CD1c-positive myeloid dendritic cell (primary cell): ENCODE measurements around the gene GNG7.
"Not testable (repeated sequence)": the region's sequence is repeated elsewhere in the genome, so short reads cannot be mapped to it uniquely, and the experiment has no call there.

Source experiments
- DNase-seq: peaks from one replicate; pipeline ENCODE4 v3.0.0-alpha.2; 2016; ENCODE audit errors: extremely low spot score

Gene GNG7

DNA sequence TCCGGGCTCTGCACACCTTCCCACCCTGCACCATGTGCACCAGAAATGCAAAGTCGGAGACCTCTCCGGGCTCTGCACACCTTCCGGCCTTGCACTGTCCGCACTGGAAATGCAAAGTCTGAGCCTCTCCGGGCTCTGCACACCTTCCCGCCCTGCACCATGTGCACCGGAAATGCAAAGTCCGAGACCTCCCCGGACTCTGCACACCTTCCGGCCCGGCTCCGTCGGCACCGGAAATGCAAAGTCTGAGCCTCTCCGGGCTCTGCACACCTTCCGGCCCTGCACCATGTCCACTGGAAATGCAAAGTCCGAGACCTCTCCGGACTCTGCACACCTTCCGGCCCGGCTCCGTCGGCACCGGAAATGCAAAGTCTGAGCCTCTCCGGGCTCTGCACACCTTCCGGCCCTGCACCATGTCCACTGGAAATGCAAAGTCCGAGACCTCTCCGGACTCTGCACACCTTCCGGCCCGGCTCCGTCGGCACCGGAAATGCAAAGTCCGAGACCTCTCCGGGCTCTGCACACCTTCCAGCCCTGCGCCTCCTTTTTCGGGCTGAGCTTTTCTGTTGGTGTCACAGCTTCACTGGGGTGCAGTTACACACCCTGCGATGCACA, 59.3 kb downstream of the GNG7 start:
- DNase-seq: not testable (repeated sequence)

DNA sequence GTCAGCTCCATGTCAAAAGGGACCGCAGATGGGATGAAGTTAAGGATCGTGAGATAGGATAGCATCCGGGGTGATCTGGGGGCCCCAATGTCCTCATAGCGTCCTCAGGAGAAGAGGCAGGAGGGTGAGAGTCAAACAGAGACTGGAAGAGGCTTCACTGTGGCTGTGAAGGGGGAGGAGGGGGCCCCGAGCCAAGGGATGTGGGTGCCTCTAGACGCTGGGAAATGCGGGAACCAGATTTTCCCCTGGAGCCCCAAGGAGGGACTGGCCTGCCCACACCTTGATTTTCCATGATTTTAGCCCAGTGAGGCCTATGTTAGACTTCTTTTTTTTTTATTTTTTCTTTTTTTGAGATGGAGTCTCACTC, 61.2 kb downstream of the GNG7 start:
- no peak for DNase-seq

- no peak for DNase-seq
Observed at GRCh38 chr19:2640563-2641331, 61.7 kb downstream of the GNG7 start.

GRCh38 chr19:2639999-2640398, 62.5 kb downstream of the GNG7 start:
- DNase-seq: no peak

DNA sequence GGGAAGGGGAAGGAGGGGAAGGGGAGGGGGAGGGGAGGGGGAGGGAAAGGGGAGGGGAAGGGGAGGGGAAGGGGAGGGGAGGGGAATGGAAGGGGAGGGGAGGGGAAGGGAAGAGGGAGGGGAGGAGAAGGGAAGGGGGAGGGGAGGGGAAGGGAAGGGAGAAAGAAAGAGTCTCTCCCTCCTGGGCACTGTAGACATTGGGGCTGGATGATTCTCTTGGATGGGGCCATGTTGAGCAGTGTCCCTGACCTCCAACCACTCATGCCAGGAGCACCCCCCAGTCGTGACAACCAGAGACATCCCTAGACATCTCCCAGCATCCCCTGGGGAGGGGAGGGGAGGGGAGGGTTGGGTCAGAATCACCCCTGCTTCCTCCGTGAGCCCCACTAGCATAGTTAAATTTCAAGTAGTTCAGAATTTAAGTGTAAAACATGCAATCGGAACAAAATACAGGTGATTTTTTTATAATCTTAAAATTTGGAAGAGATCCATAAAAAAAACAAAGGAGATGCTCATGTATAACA, 64.0 kb downstream of the GNG7 start:
- no peak for DNase-seq

- DNase-seq: peak; percentile 76
Observed at GRCh38 chr19:2636897-2637683, 65.4 kb downstream of the GNG7 start.

GRCh38 chr19:2636141-2636896, 66.2 kb downstream of the GNG7 start:
- no peak for DNase-seq

DNA sequence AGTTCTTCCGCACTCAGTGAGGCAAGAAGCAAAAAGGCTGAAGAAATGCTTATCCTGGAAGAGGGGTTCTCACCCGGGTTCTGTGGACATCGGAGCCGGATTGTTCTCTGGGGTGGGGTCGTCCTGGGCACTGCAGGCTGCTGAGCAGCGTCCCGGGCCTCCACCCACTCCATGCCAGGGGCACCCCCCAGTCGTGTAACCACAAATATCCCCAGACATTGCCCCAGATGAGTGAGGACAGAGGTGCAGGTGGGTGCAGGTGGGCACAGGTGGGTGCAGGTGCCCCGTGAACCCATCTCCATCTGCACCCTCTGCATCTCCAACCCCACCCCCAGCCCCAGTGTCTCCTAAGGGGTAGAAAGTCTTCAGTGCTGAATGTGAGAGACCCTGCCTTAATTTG, 67.5 kb downstream of the GNG7 start:
- DNase-seq: no peak

DNA sequence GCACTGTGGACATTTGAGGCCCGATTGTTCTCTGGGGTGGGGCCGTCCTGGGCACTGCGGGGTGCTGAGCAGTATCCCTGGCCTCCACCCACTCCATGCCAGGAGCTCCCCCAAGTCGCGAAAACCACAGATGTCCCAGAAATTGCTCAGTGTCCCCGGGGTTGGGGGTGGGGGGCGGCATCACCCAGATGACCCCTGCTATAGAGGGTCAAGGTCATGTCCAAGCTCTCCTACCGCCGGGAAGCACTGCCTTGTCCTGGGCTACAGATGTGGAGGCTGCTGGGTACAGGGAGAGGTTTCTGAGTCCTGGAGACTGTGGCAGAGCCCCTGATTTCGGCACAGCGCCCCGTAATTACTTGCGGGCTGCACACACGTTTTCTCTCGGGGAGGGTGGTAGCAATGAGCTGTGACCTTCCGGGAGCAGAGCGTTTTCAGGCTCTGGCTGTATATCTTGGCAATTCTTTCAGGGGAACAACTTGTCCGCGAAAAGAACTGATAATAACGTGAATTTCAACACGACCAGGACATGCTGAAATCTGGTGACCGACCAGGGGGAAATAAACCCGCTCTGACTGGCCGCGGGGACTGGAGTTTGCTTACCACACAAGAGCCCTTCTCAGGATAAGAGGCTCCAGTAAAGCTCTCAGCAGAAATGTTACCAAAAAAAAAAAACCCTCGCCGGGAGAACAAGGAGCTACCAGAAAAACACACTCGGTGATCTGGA, 68.1 kb downstream of the GNG7 start:
- peak; percentile 18 for DNase-seq

GRCh38 chr19:2633693-2634075, 68.8 kb downstream of the GNG7 start:
- DNase-seq: no peak

- DNase-seq: peak; percentile 93
Observed at GRCh38 chr19:2631213-2631821, 71.2 kb downstream of the GNG7 start.

DNA sequence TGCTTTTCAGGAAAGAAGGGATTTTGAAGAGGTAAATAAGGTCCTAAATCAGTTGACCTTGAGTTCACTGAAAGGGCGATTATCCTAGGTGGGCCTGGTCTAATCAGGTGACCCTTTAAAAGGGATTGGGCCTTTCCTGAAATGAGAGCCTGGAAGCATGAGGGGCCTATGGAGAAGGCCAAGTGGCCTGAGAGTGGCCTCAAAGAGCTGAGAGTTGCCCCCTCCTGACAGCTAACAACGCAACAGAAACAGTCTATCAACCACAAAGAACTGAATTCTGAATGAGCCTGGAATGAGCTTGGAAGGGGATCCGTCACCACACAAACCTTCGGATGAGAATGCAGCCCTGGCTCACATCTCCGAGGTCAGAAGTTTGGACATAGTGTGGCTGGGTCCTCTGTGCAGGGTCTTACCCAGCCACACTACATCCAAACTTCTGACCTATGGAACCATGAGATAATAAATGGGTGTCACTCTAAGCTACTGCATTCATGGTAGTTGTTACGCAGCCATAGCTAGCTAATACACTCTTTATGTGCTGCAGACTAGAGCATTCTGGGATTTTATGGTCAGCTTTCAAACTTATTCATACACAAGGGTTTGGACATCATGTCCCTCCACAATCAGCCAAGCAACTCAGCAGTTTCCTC, 72.0 kb downstream of the GNG7 start:
- no peak for DNase-seq

DNA sequence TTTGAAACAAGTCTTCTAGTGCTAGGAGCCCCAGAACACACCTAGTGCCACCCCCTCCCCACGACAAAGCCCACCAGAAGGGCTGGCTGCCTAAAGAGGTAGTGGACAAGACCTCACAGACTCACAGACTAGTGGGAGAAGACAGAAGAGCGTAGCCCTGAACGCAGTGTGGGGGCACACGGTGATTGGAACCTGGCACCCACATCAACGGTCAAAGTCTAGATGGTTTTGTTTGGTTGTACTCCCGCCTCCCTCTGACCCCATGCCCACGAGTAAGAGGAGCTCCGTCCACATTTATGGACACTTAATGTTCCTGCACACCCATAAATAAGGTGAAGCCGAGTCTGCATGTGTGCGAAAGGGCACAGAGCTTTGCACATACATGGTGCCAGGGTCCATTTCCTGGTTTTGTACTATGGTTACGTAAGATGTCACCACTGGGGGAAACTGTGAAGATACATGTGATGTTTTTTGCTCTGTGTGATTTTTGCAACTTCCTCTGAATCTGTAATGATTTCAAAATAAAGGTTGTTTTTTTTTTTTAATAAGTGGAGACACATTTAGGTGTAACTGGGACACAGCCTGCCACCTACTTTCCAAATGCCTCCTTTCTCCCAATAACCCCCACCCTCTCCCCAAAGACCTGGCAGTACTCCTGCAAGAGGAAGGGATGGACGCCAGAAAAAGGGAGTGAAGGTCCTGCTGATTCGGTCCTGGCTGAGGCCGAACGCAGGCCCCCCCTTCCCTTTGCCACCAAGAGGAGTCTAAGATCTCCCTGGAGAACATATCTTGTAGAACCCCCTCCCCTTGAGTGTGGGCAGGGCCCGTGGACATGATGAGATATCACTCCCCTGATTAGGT, 72.8 kb downstream of the GNG7 start:
- peak; percentile 90 for DNase-seq

DNA sequence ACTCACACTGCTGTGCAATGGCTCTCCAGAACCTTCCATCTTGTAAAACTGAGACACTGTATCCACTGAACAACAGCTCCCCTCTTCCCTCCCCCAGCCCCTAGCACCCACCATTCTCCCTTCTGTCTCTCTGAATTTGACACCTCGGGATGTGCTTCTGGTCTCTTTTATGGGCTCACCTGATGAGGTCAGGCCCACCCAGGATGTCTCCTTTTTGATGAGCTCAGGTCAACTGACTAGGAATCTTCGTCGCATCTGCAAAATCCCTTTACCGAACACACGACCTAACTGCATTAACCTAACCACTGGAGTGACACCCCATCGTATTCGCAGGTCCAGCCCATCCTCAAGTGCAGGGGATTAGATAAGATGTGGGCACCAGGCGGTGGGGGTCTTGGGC, 73.9 kb downstream of the GNG7 start:
- DNase-seq: no peak

- DNase-seq: peak; percentile 35
Observed at GRCh38 chr19:2627855-2628254, 74.6 kb downstream of the GNG7 start.

DNA sequence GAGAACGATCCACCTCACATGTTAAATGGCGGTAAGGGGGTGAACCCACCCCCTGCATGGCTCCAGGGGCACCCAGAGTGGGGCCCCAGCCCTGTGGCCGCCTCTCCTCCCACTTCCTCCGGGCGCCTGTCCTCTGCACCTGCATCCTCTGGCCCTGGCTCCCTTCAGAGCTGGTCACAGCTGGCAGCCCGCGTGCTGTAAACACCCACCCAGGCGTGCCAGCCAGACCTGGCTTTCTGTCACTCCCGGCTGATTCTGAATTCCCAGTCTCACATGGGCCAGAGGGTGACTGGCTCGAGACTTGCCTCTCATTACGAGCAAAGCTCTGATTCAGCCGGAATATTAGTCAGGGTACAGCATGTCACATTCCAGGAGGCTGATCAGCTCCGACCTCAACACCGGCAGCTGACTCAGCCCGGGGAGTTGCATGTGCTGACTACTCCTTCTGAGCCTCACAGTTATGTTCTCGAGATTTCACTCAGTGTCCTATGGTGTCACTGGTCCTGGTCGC, 75.1 kb downstream of the GNG7 start:
- DNase-seq: peak; percentile 91

GRCh38 chr19:2625434-2625833, 77.1 kb downstream of the GNG7 start:
- DNase-seq: peak; percentile 86

DNA sequence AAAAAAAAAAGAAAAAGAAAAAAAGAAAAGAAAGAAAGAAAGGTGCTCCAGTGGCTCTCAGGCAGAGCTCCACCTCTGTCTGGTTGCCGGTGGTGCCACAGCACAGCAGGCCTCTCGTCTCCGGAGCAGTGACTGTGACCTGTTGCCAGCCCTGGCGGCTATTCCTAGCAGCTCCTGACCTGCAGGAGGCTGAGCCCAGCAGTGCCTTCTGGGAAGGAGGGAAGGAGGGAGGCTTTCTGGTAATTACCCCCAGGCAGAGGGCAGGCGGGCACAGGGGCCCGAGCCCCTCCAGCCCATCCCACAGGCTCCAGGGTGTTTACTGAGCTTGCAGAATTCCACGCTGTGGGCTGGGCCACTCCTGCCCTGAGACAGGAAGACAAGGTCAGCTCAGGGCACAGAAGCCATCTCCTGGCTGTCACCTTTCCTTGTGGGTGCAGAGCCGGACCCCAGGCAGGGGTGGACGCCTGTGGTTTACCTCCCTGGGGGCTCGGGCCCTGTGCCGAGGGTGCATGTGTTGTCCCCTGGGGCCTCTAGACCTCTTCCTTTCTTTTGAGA, 77.9 kb downstream of the GNG7 start:
- no peak for DNase-seq

DNA sequence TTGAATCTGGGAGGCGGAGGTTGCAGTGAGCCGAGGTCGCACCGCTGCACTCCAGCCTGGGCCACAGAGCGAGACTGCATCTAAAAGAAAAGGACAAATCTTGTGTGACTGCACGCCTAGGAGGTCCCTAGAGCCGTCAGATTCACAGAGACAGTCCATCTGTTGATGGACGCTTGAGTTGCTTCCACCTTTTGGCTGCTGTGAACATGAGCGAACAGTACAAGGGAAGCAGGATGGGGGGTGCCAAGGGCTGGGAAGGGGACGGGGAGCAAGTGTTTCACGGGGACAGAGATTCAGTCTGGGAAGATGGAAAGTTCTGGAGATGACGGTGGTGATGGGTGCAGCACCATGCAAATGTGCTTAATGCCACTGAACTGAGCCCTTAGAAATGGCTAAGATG, 78.7 kb downstream of the GNG7 start:
- no peak for DNase-seq
